ENCODE measurements around the gene TULP1. TPM values are rescaled to one million over a fixed set of nuclear protein-coding genes. Genes with fewer than 3 reads are reported as not detected.

Gene TULP1
- total RNA-seq (1 to 10 TPM in 1 of 2 donors, under 1 TPM in 1; 0.89 to 1.3 TPM), polyA plus RNA-seq (ENCODE audit: insufficient read length in 2 of 2) (1 to 10 TPM; 1.7 to 2.0 TPM)
- long read RNA-seq, donor 1, result 0 reads
- long read RNA-seq, donor 2, result 0 reads
- long read RNA-seq, donor 3, result 0 reads
- long read RNA-seq, donor 4, result 0 reads

- H3K36me3 ChIP-seq (ENCODE audit: control insufficient read depth, insufficient read depth, low read length), result no peaks in the 10 kb centered on the region
- peaks cover 9% of the 10 kb centered on the region for H3K4me1 ChIP-seq (ENCODE audit: control insufficient read depth, insufficient read depth, low read length)
- no peak for DNase-seq (ENCODE audit: low read depth in 4 of 6, low spot score in 6 of 6)
- no peaks in the 10 kb centered on the region for H3K9me3 ChIP-seq (ENCODE audit: control insufficient read depth, insufficient read depth, low read length)
- H3K4me3 ChIP-seq (ENCODE audit: low read depth, low read length), result peak within 1 kb of the TSS; percentile 38
- peaks cover 20% of the 10 kb centered on the region for H3K27me3 ChIP-seq (ENCODE audit: control insufficient read depth, insufficient read depth, low read length)
- 60% methylated on average over 9 of the region's 10 CpGs for WGBS (ENCODE audit: insufficient coverage)
- no peak within 1 kb of the TSS for H3K27ac ChIP-seq (ENCODE audit: low read depth, low read length)
These were observed at the start of gene TULP1 for GRCh38 chr6:35512740-35513139. TSS of gene TULP1 (minus strand) at chr6:35512896. CDS start at chr6:35512858, 38 bp downstream.

DNA sequence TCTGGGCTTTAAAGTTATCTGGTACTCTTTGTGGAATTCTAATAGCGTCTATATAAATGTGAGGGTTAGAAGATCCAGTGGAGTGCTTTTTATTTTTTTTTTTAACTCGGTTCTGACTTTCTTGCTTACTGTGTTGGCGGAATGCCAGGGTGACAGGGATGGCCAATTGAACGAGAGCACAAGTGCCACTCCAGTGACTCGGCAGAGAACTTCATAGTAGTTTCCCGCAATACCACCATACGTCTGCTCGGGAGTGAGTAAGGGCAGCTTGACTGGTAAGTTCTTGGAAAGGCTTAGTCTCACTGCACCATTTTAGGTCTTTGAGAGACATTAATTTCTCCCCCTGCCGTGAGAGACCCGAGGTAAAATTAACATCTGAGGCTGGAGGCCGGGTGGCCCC, 49.4 kb upstream of the TULP1 start:
- Histone ChIP-seq H3K9me3 (ENCODE audit: control insufficient read depth, insufficient read depth, low read length) (no peaks in the 10 kb centered on the region), H3K27me3 (ENCODE audit: control insufficient read depth, insufficient read depth, low read length) (no peaks in the 10 kb centered on the region), H3K27ac (ENCODE audit: low read depth, low read length) (no peak overlapping the region), H3K4me1 (ENCODE audit: control insufficient read depth, insufficient read depth, low read length) (no peaks in the 10 kb centered on the region), H3K36me3 (ENCODE audit: control insufficient read depth, insufficient read depth, low read length) (no peaks in the 10 kb centered on the region), H3K4me3 (ENCODE audit: low read depth, low read length) (no peak overlapping the region)
- peak in 2 of 6 donors; percentile 24 to 28 for DNase-seq (ENCODE audit: low read depth in 4 of 6, low spot score in 6 of 6)
- 32% methylated on average over 3 of the region's 11 CpGs for WGBS (ENCODE audit: insufficient coverage)

DNA sequence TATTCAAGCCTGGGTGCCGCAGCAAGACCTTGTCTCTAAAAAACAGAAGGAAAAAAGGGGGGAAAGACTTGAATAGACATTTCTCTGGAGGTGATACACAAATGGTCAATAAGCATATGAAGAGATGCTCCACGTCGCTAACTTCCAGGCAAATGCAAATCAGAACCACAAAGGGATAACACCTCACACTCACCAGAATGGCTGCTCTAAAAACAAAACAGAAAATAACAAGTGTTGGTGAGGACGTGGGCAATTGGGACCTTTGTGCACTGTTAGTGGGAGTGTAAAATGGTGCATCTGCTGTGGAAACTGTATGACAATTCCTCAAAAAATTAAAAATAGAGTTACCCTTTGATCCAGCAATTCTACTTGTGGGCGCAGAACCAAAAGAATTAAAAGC, 48.4 kb upstream of the TULP1 start:
- DNase-seq (ENCODE audit: low read depth in 4 of 6, low spot score in 6 of 6), result no peak
- no peaks in the 10 kb centered on the region for H3K27me3 ChIP-seq (ENCODE audit: control insufficient read depth, insufficient read depth, low read length)
- H3K36me3 ChIP-seq (ENCODE audit: control insufficient read depth, insufficient read depth, low read length), result no peaks in the 10 kb centered on the region
- H3K4me1 ChIP-seq (ENCODE audit: control insufficient read depth, insufficient read depth, low read length), result no peaks in the 10 kb centered on the region
- H3K9me3 ChIP-seq (ENCODE audit: control insufficient read depth, insufficient read depth, low read length), result no peaks in the 10 kb centered on the region
- no peak overlapping the region for H3K27ac ChIP-seq (ENCODE audit: low read depth, low read length)
- WGBS (ENCODE audit: insufficient coverage), result 90% methylated on average over 2 of the region's 5 CpGs
- no peak overlapping the region for H3K4me3 ChIP-seq (ENCODE audit: low read depth, low read length)

GRCh38 chr6:35558571-35558970, 45.9 kb upstream of the TULP1 start:
- WGBS (ENCODE audit: insufficient coverage), result 93% methylated on average over 8 of the region's 12 CpGs
- H3K4me1 ChIP-seq (ENCODE audit: control insufficient read depth, insufficient read depth, low read length), result peaks cover 2% of the 10 kb centered on the region
- H3K4me3 ChIP-seq (ENCODE audit: low read depth, low read length), result no peak overlapping the region
- DNase-seq (ENCODE audit: low read depth in 4 of 6, low spot score in 6 of 6), result no peak
- no peak overlapping the region for H3K27ac ChIP-seq (ENCODE audit: low read depth, low read length)
- no peaks in the 10 kb centered on the region for H3K9me3 ChIP-seq (ENCODE audit: control insufficient read depth, insufficient read depth, low read length)
- H3K27me3 ChIP-seq (ENCODE audit: control insufficient read depth, insufficient read depth, low read length), result no peaks in the 10 kb centered on the region
- no peaks in the 10 kb centered on the region for H3K36me3 ChIP-seq (ENCODE audit: control insufficient read depth, insufficient read depth, low read length)

DNA sequence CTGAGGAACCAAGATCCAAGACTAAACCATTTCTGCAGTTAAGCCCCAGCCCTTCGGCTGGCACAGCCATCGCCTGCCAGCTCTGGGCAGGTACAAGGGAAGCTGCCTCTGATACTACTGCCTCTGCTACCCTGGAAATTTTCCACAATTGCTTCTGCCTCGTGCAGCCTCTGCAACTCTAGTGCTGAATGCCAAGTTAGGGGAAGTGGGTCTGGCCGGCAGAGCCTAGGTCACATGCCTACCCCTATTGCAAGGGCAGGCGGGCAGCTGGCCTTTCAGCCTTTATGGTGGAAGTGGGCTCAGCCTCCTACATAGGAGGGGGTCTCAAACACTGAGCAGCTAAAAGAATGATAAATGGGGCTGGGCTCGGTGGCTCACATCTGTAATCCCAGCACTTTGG, 44.5 kb upstream of the TULP1 start:
- Histone ChIP-seq H3K4me3 (ENCODE audit: low read depth, low read length) (no peak overlapping the region), H3K9me3 (ENCODE audit: control insufficient read depth, insufficient read depth, low read length) (no peaks in the 10 kb centered on the region), H3K27ac (ENCODE audit: low read depth, low read length) (no peak overlapping the region), H3K27me3 (ENCODE audit: control insufficient read depth, insufficient read depth, low read length) (no peaks in the 10 kb centered on the region), H3K36me3 (ENCODE audit: control insufficient read depth, insufficient read depth, low read length) (no peaks in the 10 kb centered on the region), H3K4me1 (ENCODE audit: control insufficient read depth, insufficient read depth, low read length) (peaks cover 2% of the 10 kb centered on the region)
- 44% methylated on average over 3 of the region's 6 CpGs for WGBS (ENCODE audit: insufficient coverage)
- DNase-seq (ENCODE audit: low read depth in 4 of 6, low spot score in 6 of 6), result no peak

GRCh38 chr6:35554811-35555210, 42.1 kb upstream of the TULP1 start:
- no peak for DNase-seq (ENCODE audit: low read depth in 4 of 6, low spot score in 6 of 6)
- no peaks in the 10 kb centered on the region for H3K27me3 ChIP-seq (ENCODE audit: control insufficient read depth, insufficient read depth, low read length)
- no peaks in the 10 kb centered on the region for H3K36me3 ChIP-seq (ENCODE audit: control insufficient read depth, insufficient read depth, low read length)
- H3K27ac ChIP-seq (ENCODE audit: low read depth, low read length), result no peak overlapping the region
- peaks cover 2% of the 10 kb centered on the region for H3K4me1 ChIP-seq (ENCODE audit: control insufficient read depth, insufficient read depth, low read length)
- no peak overlapping the region for H3K4me3 ChIP-seq (ENCODE audit: low read depth, low read length)
- H3K9me3 ChIP-seq (ENCODE audit: control insufficient read depth, insufficient read depth, low read length), result no peaks in the 10 kb centered on the region
- WGBS (ENCODE audit: insufficient coverage), result 90% methylated on average over 2 of the region's 4 CpGs

GRCh38 chr6:35553315-35553714, 40.6 kb upstream of the TULP1 start:
- DNase-seq (ENCODE audit: low read depth in 4 of 6, low spot score in 6 of 6), result no peak
- no peaks in the 10 kb centered on the region for H3K36me3 ChIP-seq (ENCODE audit: control insufficient read depth, insufficient read depth, low read length)
- H3K27me3 ChIP-seq (ENCODE audit: control insufficient read depth, insufficient read depth, low read length), result no peaks in the 10 kb centered on the region
- H3K4me3 ChIP-seq (ENCODE audit: low read depth, low read length), result no peak overlapping the region
- H3K9me3 ChIP-seq (ENCODE audit: control insufficient read depth, insufficient read depth, low read length), result no peaks in the 10 kb centered on the region
- H3K27ac ChIP-seq (ENCODE audit: low read depth, low read length), result no peak overlapping the region
- peaks cover 2% of the 10 kb centered on the region for H3K4me1 ChIP-seq (ENCODE audit: control insufficient read depth, insufficient read depth, low read length)
- 88% methylated on average over 5 of the region's 6 CpGs for WGBS (ENCODE audit: insufficient coverage)

- no peaks in the 10 kb centered on the region for H3K9me3 ChIP-seq (ENCODE audit: control insufficient read depth, insufficient read depth, low read length)
- H3K4me1 ChIP-seq (ENCODE audit: control insufficient read depth, insufficient read depth, low read length), result peaks cover 2% of the 10 kb centered on the region
- H3K27ac ChIP-seq (ENCODE audit: low read depth, low read length), result no peak overlapping the region
- H3K36me3 ChIP-seq (ENCODE audit: control insufficient read depth, insufficient read depth, low read length), result no peaks in the 10 kb centered on the region
- H3K4me3 ChIP-seq (ENCODE audit: low read depth, low read length), result no peak overlapping the region
- 80% methylated on average over 1 of the region's 5 CpGs for WGBS (ENCODE audit: insufficient coverage)
- DNase-seq (ENCODE audit: low read depth in 4 of 6, low spot score in 6 of 6), result no peak
- no peaks in the 10 kb centered on the region for H3K27me3 ChIP-seq (ENCODE audit: control insufficient read depth, insufficient read depth, low read length)
These were observed 39.7 kb upstream of the TULP1 start for GRCh38 chr6:35552285-35552917.

DNA sequence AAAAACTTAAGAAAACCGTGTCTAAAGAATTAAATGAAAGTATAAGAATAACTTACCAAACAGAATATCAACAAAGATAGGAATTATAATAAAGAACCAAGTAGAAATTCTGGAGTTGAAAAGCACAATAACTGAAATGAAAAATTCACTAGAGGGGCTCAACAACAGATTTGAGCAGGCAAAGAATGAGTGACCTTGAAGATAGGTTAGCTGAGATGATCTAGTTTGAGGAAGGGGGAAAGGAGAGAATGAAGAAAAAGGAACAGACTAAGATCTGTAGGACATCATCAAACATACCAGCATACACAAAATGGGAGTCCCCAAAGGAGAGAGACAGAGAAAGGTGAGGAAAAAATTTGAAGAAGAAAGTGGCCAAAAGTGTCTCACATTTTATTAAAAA, 37.7 kb upstream of the TULP1 start:
- Histone ChIP-seq H3K4me1 (ENCODE audit: control insufficient read depth, insufficient read depth, low read length) (peaks cover 2% of the 10 kb centered on the region), H3K9me3 (ENCODE audit: control insufficient read depth, insufficient read depth, low read length) (no peaks in the 10 kb centered on the region), H3K36me3 (ENCODE audit: control insufficient read depth, insufficient read depth, low read length) (no peaks in the 10 kb centered on the region), H3K27ac (ENCODE audit: low read depth, low read length) (no peak overlapping the region), H3K4me3 (ENCODE audit: low read depth, low read length) (no peak overlapping the region), H3K27me3 (ENCODE audit: control insufficient read depth, insufficient read depth, low read length) (no peaks in the 10 kb centered on the region)
- no peak for DNase-seq (ENCODE audit: low read depth in 4 of 6, low spot score in 6 of 6)
- no CpG with 5 or more reads among the region's 1 CpG for WGBS (ENCODE audit: insufficient coverage)

GRCh38 chr6:35547676-35548075, 35.0 kb upstream of the TULP1 start:
- no peak for DNase-seq (ENCODE audit: low read depth in 4 of 6, low spot score in 6 of 6)
- 58% methylated on average over 5 of the region's 6 CpGs for WGBS (ENCODE audit: insufficient coverage)
- Histone ChIP-seq H3K36me3 (ENCODE audit: control insufficient read depth, insufficient read depth, low read length) (no peaks in the 10 kb centered on the region), H3K4me3 (ENCODE audit: low read depth, low read length) (no peak overlapping the region), H3K27ac (ENCODE audit: low read depth, low read length) (no peak overlapping the region), H3K9me3 (ENCODE audit: control insufficient read depth, insufficient read depth, low read length) (no peaks in the 10 kb centered on the region), H3K4me1 (ENCODE audit: control insufficient read depth, insufficient read depth, low read length) (no peaks in the 10 kb centered on the region), H3K27me3 (ENCODE audit: control insufficient read depth, insufficient read depth, low read length) (no peaks in the 10 kb centered on the region)
